GM19463 (cell line): ENCODE measurements around the gene POLDIP2.

Source experiments
- ATAC-seq: cut with Tn5 transposase; IDR thresholded peaks from one replicate; pipeline ENCODE4 v1.9.1; 2021; ENCODE audit warnings: mild to moderate bottlenecking, moderate library complexity; ENCODE audit not compliant: unreplicated experiment

The POLDIP2 gene

DNA sequence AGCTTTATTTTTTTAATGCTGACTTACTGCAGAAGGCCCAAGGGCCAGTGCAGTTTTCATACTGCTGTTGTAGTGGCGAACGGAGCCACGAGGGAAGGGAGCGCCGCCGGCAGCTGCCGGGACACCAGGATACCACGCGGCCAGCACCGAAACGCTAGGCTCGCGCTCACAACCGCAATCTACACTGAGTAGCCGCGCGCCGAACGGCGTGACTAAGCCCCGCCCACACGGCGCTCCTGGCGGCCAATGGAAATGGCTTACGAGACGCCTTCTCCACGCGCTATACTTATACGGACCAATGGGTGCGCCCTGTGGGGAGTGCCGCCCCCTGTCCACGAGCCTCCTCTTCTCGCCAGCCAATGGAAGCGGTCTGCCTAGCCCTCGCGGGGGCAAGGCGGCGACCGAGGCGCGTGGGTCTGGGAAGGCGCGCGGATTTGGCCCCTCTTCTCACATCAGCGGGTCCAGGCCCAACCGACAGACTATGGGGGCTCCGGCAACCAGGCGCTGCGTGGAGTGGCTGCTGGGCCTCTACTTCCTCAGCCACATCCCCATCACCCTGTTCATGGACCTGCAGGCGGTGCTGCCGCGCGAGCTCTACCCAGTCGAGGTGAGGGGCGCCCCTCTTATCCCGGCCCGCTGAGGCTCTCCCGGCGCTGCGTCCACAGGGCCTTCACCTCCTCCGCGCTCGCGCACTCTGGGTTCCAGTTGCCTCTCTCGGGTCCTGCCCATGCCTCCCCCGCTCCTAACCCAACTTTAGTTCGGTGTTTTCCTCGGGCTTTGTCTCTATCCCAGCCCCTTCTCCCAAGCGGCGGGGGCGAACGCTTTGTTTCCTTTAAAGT is 38.3 kb downstream of the POLDIP2 start, which contains the start of gene TMEM97:
TMEM97 (plus strand) TSS at position 442 of the 839 bp plus-strand sequence; CDS start at position 482, 40 bp downstream.
- peak; percentile 94 for ATAC-seq

DNA sequence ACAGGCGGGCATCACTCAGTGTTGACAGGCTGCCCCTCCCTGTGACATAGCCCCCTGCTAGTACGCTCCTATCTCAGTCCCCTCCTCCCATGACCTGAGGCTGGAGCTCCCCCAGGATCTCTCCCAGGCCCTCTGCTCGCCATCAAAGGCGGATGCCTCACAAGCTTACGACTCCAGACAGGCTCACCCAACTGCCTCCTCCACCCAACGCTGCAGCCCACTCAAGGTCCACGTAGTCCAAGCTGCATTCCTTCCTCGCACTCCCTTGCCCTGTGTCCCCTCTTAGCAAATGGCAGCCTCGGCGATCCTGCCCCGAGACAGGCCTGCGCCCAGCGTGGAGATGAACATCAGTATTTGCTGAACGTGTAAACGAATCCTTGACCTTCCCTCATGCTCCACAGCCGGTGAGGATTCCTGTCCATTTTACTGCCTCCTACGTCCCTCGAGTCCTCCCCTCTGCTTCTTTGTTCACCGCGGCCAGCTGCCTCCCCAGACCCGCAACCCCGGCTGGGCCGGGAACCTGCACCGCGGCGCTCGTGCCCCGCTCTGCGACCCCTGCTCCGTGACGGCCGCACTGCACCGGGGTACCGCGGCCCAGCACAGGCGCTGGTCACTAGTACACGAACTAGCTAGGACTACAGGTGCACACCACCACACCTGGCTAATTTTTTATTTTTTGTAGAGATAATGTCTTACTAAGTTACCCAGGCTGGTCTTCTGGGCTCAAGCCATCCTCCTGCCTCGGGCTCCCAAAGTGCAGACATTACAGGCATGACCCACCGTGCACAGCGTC is 39.2 kb downstream of the POLDIP2 start:
- ATAC-seq: peak; percentile 8

DNA sequence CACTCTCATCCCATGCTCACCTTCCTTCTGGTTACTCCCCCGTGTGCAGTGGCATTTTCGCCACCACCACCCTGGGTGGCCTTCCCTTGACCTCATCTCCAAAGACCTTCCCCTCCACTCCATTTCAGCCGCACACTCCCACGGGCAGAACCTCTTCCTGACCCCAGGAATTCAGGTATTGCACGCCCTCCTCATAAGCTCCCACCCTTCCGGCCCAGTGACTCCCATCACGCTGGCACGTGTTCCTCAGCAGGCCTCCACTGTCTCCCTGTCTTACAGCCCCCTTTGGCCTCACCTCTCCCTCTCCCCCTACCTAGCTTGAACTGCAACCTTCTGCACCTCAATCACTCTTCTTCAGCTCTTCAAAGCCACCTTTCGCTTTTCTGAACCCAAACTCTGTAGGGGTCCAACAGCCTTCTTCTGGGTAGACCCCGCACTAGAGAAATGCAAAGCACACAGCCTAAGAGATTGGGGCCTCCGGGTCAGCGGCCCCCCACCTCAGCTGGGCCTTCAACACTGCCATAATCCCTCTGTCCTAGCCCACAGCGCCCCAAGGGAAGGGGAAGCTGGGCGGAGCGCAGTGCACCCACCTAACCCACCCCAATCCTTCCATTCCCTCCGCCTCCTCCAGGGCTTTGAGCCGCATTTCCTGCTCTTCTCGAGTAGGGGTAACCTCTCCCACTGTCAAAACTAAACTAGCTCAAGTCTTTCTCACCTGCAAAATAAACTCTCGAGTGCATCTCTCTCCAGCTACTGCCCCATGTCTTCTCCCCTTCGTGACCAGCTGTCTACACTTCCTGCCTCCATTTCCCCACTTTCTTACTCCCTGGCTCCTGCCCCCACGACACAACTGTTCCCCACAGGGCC is 40.0 kb downstream of the POLDIP2 start:
- ATAC-seq: no peak

DNA sequence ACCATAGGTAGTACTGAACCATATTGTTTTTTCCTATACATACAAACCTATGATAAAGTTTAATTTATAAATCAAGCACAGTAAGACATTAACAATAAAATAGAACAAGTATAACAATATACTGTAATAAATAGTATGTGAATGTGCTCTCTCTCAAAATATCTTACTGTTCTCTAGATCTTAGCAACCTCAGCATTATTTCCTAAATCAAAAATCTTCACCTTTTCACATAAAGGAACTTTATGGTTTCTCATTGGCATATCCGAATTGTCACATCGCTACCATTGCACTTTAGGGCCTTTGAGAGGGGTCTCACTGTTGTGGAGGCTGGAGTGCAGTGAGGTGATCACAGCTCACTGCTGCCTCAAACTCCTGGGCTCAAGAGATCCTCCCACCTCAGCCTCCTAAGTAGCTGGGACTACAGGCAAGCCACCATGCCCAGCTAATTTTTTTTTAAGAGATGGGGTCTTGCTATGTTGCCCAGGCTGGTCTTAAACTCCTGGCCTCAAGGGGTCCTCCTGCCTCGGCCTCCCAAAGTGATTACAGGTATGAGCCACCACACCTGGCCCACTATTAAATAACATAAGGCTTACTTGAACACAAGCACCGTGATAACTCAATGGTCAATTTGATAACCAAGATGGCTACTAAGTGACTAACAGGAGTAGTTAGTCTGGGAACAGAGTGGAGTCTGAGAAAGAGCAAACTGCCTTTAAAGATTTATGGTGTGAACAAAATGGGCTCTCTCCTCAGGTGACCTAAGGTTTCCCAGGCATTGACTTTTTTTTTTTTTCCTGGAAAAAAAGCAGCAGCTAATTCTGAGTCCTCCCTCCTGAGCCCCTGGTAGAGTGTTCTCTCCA is 41.3 kb downstream of the POLDIP2 start:
- ATAC-seq: no peak

DNA sequence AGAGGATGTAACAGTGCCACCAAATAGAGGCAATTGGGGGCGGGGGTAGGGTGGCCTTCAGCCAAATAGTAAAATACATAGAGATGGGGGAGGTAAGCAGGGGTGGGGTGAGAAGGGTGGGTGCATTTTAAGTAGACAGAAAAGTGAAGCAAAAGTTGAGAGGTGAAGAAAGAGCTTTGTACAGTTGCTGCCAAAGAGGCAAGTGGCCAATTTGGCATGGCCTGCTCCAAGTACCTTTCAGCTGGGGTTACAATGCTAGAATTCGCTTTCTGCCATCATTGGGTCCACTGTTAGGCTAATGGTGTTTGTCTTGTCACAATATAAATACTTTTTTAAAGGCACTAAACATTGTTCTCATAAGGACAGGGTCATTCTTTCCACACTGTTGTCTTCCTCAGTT is 43.5 kb downstream of the POLDIP2 start:
- no peak for ATAC-seq

DNA sequence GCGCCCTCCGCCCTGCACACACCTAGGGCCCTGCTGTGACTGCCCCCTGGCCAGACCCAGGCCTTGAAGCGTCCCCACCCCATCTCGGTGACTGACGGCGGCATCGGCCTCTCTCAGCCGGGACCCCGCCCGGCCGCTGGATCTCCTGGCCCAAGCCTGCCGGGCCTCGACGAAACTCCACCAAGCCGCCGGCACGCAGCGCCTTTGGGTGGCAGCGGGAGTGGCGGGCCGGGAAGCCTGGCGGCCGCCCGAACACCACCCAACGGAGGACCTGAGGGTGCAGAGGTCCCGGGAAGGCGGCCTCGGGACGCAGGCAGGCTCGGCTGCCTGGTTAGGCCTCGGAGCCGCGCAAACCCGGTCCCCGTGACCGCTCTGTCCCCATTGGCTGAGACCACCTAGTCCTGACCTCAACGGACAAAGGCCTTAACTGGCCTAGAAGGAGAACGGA is 50.3 kb downstream of the POLDIP2 start:
- ATAC-seq: no peak

DNA sequence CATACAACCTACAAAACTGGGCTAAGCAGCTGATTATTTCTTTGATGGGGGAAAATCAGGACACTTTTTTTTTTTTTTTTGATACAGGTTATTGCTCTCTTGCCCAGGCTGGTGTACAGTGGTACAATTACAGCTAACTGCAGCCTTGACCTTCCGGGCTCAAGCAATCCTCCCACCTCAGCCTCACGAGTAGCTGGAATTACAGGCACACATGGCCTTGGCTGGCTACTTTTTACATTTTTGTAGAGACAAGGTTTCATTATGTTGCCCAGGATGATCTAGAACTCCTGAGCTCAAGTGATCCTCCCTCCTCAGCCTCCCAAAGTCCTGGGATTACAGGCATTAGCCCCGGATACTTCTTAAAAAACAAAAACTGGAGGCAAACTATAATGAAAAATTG is 58.9 kb downstream of the POLDIP2 start:
- no peak for ATAC-seq
